Measurements from ENCODE around the gene PIGU.

DNA sequence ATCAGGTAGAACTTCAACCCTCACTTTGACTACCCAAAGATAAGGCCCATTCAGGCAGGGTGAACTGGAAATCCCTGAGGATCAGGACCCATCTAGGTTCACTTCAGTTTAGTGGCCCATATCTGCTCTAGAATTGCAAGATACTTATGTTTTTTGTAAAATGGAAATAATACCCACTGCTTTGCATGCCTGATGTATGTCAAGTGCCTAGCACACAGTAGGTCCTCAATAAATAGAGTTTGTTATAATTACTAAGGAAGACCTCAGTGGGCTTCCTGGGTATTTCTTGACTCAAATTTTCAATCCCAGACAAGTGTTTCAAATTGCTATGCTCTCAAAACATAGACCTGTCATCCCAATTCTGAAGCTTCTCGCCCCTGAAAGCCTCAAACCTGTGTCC lies 32.5 kb downstream of the PIGU start:
- no peak for TF ChIP-seq CTCF (IDR thresholded peaks at IDR 0.05; ENCODE audit: insufficient read depth, low read length, poor library complexity, severe bottlenecking)
- TF ChIP-seq EZH2phosphoT487 (conservative IDR thresholded peaks at IDR 0.05; ENCODE audit: low read length) = no peak
